HepG2 (cell line): ENCODE results near the gene MC1R. TPM values are rescaled to one million over a fixed set of nuclear protein-coding genes. Genes with fewer than 3 reads are reported as not detected.

Experiments
- ATM ChIP-seq: fragments of 450-650 bp; IDR thresholded peaks from 2 replicates; pipeline ENCODE4 v1.7.1; 2017; ENCODE audit warnings: mild to moderate bottlenecking, borderline replicate concordance
- GLI4 ChIP-seq: sonication (generic); formaldehyde crosslinking; IDR thresholded peaks from 2 replicates; pipeline ENCODE4 v1.5.1; 2020; ENCODE audit warnings: missing genetic modification reagents, mild to moderate bottlenecking, moderate library complexity, borderline replicate concordance
- HDAC6 ChIP-seq: fragments of 200-600 bp; sonication (generic); IDR thresholded peaks from 2 replicates; pipeline ENCODE4 v1.7.0; 2017; ENCODE audit warnings: mild to moderate bottlenecking, antibody characterized with exemption, low read length, low read depth
- MEF2D ChIP-seq: sonication (generic); formaldehyde crosslinking; IDR thresholded peaks from 2 replicates; pipeline ENCODE4 v1.5.1; 2020; ENCODE audit warnings: mild to moderate bottlenecking, missing genetic modification reagents
- MXI1 ChIP-seq: IDR thresholded peaks from 3 replicates; pipeline ENCODE4 v1.6.1; 2012; ENCODE audit warnings: low read depth, low read length, inconsistent platforms, borderline replicate concordance
- NFATC3 ChIP-seq: sonication (generic); formaldehyde crosslinking; IDR thresholded peaks from 2 replicates; pipeline ENCODE4 v1.5.1; 2020; ENCODE audit warnings: mild to moderate bottlenecking, missing genetic modification reagents
- SP140L ChIP-seq: sonication (generic); formaldehyde crosslinking; IDR thresholded peaks from 2 replicates; pipeline ENCODE4 v1.4.0; 2020; ENCODE audit warnings: missing genetic modification reagents, borderline replicate concordance
- ZFY ChIP-seq: sonication (generic); formaldehyde crosslinking; IDR thresholded peaks from 2 replicates; pipeline ENCODE4 v1.4.0; 2020; ENCODE audit warnings: missing genetic modification reagents
- ZNF274 ChIP-seq: sonication (generic); formaldehyde crosslinking; IDR thresholded peaks from 2 replicates; pipeline ENCODE4 v1.5.1; 2020; ENCODE audit warnings: mild to moderate bottlenecking, missing genetic modification reagents
- ZNF737 ChIP-seq: sonication (generic); formaldehyde crosslinking; IDR thresholded peaks from 2 replicates; pipeline ENCODE4 v1.5.0; 2020; ENCODE audit warnings: missing genetic modification reagents, mild to moderate bottlenecking, borderline replicate concordance
- ZNF792 ChIP-seq: IDR thresholded peaks from 2 replicates; pipeline ENCODE4 v1.6.1; 2016
- polyA plus RNA-seq, 8 experiments: library from polyadenylated mRNA; depleted of rRNA in 3 of 8; stranded (reverse) in 7 of 8; unstranded in 1 of 8; fragments of >200 nt; fragmentation: Illumina TruSeq in 4 of 8; extraction: Trizol in 4 of 8; gene quantifications; 2 replicates each; pipeline versions ENCODE4 v1.2.1 to v1.2.3, GENCODE V29; 2011 to 2016; ENCODE audit warnings: low read depth in 4 of 8, missing spikeins in 1 of 8, mixed read lengths in 1 of 8; ENCODE audit not compliant: insufficient read depth in 1 of 8
- total RNA-seq, 5 experiments: library from RNA; depleted of rRNA; stranded (reverse); fragments of >200 nt; fragmentation: Illumina TruSeq; extraction: Trizol; gene quantifications; 2 replicates each; pipeline ENCODE4 v1.2.3, GENCODE V29; 2016; ENCODE audit warnings: low read depth in 1 of 5
- TF ChIP-seq, protein P1 (sequence below), 2 experiments: sonication (generic) in 1 of 2; formaldehyde crosslinking in 1 of 2; IDR thresholded peaks; 2 replicates each; pipeline versions ENCODE4 v1.5.1 to v1.6.1; 2011 to 2020; ENCODE audit warnings: borderline replicate concordance in 1 of 2, low read depth in 1 of 2, low read length in 1 of 2, mild to moderate bottlenecking in 1 of 2, missing genetic modification reagents in 1 of 2, moderate library complexity in 1 of 2
- TF ChIP-seq, protein P2 (sequence below): sonication (generic); formaldehyde crosslinking; IDR thresholded peaks from 2 replicates; pipeline ENCODE4 v1.8.1; 2023; ENCODE audit warnings: mild to moderate bottlenecking, moderate library complexity, missing genetic modification reagents
- TF ChIP-seq, protein P3 (sequence below): sonication (generic); formaldehyde crosslinking; IDR thresholded peaks from 2 replicates; pipeline ENCODE4 v1.5.1; 2020; ENCODE audit warnings: mild to moderate bottlenecking, missing genetic modification reagents, moderate library complexity
- TF ChIP-seq, protein P4 (sequence below): sonication (generic); formaldehyde crosslinking; IDR thresholded peaks from 2 replicates; pipeline ENCODE4 v1.4.0; 2020; ENCODE audit warnings: missing genetic modification reagents, low read depth, mild to moderate bottlenecking, borderline replicate concordance
- TF ChIP-seq, protein P5 (sequence below): sonication (generic); formaldehyde crosslinking; IDR thresholded peaks from 2 replicates; pipeline ENCODE4 v1.5.0; 2020; ENCODE audit warnings: missing genetic modification reagents
- TF ChIP-seq, protein P6 (sequence below): conservative IDR thresholded peaks from 2 replicates; pipeline ENCODE4 v1.6.1; 2018; ENCODE audit warnings: missing genetic modification reagents

The MC1R gene
- total and polyA plus RNA-seq, 2 of the 13 experiments (the other 11 are each of a cell fraction or from before 2014, with no cell fraction given) = 9.1 to 14.8 TPM

DNA sequence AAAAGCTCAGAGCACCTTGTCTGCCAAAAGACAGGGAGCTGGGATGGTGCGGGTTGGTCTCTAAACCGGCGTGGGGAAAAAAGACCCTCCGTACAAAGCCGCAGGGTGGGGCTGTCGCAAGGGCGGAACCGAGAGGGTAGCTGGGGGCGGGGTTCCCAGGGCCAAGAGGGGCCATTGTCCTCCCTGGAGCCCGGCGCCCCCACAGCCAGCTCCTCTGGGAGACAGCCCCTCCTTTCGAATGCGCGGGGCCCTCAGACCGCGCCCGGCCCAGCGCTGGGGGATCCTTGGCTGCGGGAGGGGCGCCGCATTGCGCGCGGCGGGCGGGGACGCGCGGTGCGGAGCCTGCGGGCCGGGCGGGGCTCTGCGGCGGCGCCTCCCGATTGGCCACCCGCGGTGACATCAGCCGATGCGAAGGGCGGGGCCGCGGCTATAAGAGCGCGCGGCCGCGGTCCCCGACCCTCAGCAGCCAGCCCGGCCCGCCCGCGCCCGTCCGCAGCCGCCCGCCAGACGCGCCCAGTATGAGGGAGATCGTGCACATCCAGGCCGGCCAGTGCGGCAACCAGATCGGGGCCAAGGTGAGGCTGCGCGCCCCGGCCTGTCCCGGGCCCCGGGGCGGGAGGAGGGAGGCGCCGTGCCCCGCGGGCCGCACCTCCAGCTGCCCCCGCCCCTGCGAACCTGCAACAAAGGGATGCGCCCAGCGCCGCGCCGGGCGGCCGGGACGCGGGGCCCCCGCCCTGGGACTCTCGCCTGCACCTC lies 4.4 kb downstream of the MC1R start, which contains the start of gene TUBB3 (continued):
- TF ChIP-seq, protein P1, sequence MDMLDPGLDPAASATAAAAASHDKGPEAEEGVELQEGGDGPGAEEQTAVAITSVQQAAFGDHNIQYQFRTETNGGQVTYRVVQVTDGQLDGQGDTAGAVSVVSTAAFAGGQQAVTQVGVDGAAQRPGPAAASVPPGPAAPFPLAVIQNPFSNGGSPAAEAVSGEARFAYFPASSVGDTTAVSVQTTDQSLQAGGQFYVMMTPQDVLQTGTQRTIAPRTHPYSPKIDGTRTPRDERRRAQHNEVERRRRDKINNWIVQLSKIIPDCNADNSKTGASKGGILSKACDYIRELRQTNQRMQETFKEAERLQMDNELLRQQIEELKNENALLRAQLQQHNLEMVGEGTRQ (IDR thresholded peaks at IDR 0.05; ENCODE audit: low read depth, low read length) = no peak
- TF ChIP-seq, protein P1 (CRISPR knock-in tag; IDR thresholded peaks at IDR 0.05; ENCODE audit: borderline replicate concordance) = no peak
- TF ChIP-seq NFATC3 (CRISPR knock-in tag) = no peak; the same call in 1 of the 2 replicates
- TF ChIP-seq, protein P2, sequence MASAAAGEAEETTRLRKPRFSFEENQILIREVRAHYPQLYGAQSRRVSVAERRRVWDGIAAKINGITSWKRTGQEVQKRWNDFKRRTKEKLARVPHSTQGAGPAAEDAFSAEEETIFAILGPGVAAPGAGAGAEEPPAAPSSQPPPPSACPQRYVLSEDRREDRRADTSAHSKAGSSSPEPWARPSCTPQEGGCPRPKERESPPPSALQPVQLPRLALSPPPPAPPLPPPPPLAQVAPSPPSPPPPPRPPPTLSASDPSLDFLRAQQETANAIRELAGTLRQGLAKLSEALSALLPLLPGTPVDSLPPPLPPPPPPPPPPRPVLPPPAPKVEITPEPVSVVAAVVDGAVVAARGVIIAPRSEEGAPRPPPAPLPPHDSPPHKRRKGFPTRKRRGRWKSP = no peak; the same call in 1 of the 2 replicates
- TF ChIP-seq ZNF274 (CRISPR knock-in tag) = no peak
- TF ChIP-seq, protein P3, sequence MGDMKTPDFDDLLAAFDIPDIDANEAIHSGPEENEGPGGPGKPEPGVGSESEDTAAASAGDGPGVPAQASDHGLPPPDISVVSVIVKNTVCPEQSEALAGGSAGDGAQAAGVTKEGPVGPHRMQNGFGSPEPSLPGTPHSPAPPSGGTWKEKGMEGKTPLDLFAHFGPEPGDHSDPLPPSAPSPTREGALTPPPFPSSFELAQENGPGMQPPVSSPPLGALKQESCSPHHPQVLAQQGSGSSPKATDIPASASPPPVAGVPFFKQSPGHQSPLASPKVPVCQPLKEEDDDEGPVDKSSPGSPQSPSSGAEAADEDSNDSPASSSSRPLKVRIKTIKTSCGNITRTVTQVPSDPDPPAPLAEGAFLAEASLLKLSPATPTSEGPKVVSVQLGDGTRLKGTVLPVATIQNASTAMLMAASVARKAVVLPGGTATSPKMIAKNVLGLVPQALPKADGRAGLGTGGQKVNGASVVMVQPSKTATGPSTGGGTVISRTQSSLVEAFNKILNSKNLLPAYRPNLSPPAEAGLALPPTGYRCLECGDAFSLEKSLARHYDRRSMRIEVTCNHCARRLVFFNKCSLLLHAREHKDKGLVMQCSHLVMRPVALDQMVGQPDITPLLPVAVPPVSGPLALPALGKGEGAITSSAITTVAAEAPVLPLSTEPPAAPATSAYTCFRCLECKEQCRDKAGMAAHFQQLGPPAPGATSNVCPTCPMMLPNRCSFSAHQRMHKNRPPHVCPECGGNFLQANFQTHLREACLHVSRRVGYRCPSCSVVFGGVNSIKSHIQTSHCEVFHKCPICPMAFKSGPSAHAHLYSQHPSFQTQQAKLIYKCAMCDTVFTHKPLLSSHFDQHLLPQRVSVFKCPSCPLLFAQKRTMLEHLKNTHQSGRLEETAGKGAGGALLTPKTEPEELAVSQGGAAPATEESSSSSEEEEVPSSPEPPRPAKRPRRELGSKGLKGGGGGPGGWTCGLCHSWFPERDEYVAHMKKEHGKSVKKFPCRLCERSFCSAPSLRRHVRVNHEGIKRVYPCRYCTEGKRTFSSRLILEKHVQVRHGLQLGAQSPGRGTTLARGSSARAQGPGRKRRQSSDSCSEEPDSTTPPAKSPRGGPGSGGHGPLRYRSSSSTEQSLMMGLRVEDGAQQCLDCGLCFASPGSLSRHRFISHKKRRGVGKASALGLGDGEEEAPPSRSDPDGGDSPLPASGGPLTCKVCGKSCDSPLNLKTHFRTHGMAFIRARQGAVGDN (CRISPR knock-in tag) = peak; percentile 61
- TF ChIP-seq ZNF792 (CRISPR knock-in tag) = peak; percentile 24; the same call in 1 of the 2 replicates
- TF ChIP-seq, protein P4, sequence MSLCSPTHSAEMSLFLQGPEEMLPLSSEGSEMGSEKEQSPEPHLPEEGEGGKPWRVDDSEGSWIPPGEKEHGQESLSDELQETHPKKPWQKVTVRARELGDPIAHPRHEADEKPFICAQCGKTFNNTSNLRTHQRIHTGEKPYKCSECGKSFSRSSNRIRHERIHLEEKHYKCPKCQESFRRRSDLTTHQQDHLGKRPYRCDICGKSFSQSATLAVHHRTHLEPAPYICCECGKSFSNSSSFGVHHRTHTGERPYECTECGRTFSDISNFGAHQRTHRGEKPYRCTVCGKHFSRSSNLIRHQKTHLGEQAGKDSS (CRISPR knock-in tag) = peak; percentile 38; the same call in 1 of the 2 replicates
- TF ChIP-seq, protein P5, sequence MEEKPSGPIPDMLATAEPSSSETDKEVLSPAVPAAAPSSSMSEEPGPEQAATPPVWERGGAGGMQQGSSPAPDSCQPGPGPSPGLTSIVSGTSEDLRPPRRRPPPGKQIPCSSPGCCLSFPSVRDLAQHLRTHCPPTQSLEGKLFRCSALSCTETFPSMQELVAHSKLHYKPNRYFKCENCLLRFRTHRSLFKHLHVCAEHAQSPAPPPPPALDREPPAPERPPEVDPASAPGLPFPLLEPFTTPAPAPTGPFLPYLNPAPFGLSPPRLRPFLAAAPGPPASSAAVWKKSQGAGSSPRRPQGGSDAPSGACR (CRISPR knock-in tag) = 0 out of 2 replicates have a peak, but pooled peaks have one; percentile 70
- peak; percentile 77; the same call in 2 of the 3 replicates for TF ChIP-seq MXI1
- no peak for TF ChIP-seq SP140L (CRISPR knock-in tag)
- 0 out of 2 replicates have a peak, but pooled peaks have one; percentile 55 for TF ChIP-seq MEF2D (CRISPR knock-in tag)
- TF ChIP-seq GLI4 = peak; percentile 59; the same call in 1 of the 2 replicates
- TF ChIP-seq HDAC6 = no peak
- no peak for TF ChIP-seq ZNF737
- peak; percentile 73 for TF ChIP-seq ZFY (CRISPR knock-in tag)
- TF ChIP-seq, protein P6, sequence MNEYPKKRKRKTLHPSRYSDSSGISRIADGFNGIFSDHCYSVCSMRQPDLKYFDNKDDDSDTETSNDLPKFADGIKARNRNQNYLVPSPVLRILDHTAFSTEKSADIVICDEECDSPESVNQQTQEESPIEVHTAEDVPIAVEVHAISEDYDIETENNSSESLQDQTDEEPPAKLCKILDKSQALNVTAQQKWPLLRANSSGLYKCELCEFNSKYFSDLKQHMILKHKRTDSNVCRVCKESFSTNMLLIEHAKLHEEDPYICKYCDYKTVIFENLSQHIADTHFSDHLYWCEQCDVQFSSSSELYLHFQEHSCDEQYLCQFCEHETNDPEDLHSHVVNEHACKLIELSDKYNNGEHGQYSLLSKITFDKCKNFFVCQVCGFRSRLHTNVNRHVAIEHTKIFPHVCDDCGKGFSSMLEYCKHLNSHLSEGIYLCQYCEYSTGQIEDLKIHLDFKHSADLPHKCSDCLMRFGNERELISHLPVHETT (CRISPR knock-in tag) = no peak
- TF ChIP-seq ATM = no peak
